Liver (tissue), 5 donors: ENCODE data around the gene CLEC18C. TPM values are rescaled to one million over a fixed set of nuclear protein-coding genes. Genes with fewer than 3 reads are reported as not detected.

ENCODE experiments used
- polyA plus RNA-seq, 2 donors: library from polyadenylated mRNA; stranded (reverse) in 1 of 2; unstranded in 1 of 2; fragments of 200-250 nt in 1 of 2; fragments of >200 nt in 1 of 2; fragmentation: Nextera tagmentation in 1 of 2; extraction: Ambion mirVana in 1 of 2; gene quantifications; one replicate each; pipeline versions ENCODE4 v1.2.1 to v1.2.3, GENCODE V29; 2013 to 2015
- small RNA-seq: library from RNA; depleted of rRNA; stranded (forward); fragments of <200 nt; gene quantifications from one replicate; pipeline ENCODE3, GENCODE V24; 2014
- total RNA-seq, 2 donors: library from RNA; depleted of rRNA; stranded (reverse); fragments of >200 nt; gene quantifications; one replicate each; pipeline ENCODE4 v1.2.3, GENCODE V29; 2014
- donor health status: healthy.
- donor health status: healthy.
- donor health status: healthy.

Gene CLEC18C
- total and polyA plus RNA-seq, 4 donors, result 0.03 to 0.25 (median 0.05) TPM; not detected in 1

Small RNA genes within 50 kb of the gene (small RNA-seq; reads per million reads assigned to genes)
- gene AC009060.2, result not detected

Other genes with a start within 250 kb of the CLEC18C start
- gene CLEC18A, start 222.5 kb upstream of the CLEC18C start, total RNA-seq, result 1 to 10 TPM in 1 of 2 donors, under 1 TPM in 1; 0.05 to 1.0 TPM
- under 1 TPM; 0.07 to 0.42 TPM for gene CLEC18A, start 222.5 kb upstream of the CLEC18C start, polyA plus RNA-seq
- 10 to 100 TPM in 1 of 2 donors, 1 to 10 TPM in 1; 9.6 to 13.5 TPM for gene PDPR, start 59.5 kb upstream of the CLEC18C start, total RNA-seq
- gene PDPR, start 59.5 kb upstream of the CLEC18C start, polyA plus RNA-seq, result 1 to 10 TPM; 2.2 to 3.4 TPM
- 10 to 100 TPM; 13.1 to 16.4 TPM for gene EXOSC6, start 78.2 kb downstream of the CLEC18C start, total RNA-seq
- gene EXOSC6, start 78.2 kb downstream of the CLEC18C start, polyA plus RNA-seq, result 1 to 10 TPM; 3.7 to 4.9 TPM
- gene AARS1, start 115.7 kb downstream of the CLEC18C start, total RNA-seq, result 100 to 1,000 TPM in 1 of 2 donors, 10 to 100 TPM in 1; 54.1 to 121 TPM
- gene AARS1, start 115.7 kb downstream of the CLEC18C start, polyA plus RNA-seq, result 10 to 100 TPM; 53.7 to 73.9 TPM
- gene DDX19B, start 125.4 kb downstream of the CLEC18C start, total RNA-seq, result 10 to 100 TPM; 11.3 to 16.2 TPM
- gene DDX19B, start 125.4 kb downstream of the CLEC18C start, polyA plus RNA-seq, result 10 to 100 TPM; 16.7 to 21.4 TPM
- gene DDX19A, start 173.1 kb downstream of the CLEC18C start, total RNA-seq, result 10 to 100 TPM; 18.9 to 27.8 TPM
- gene DDX19A, start 173.1 kb downstream of the CLEC18C start, polyA plus RNA-seq, result 10 to 100 TPM; 15.9 to 18.1 TPM